ENCODE data around the gene SCMH1. TPM values are rescaled to one million over a fixed set of nuclear protein-coding genes. Genes with fewer than 3 reads are reported as not detected.

Gene SCMH1
- total RNA-seq, 1 experiment from 2014 or later: 19.4 TPM

- peaks cover 40% of the 10 kb centered on the region for H3K36me3 Mint-ChIP-seq
- POLR2A ChIA-PET: interaction anchor here (0.6 kb wide), 1 partner anchor 224 kb away, joined by 3 read pairs; no protein-coding TSS in a partner anchor
- no peak overlapping the region for H3K27ac Mint-ChIP-seq
Observed at GRCh38 chr1:41221995-41222394, 20.1 kb downstream of the SCMH1 start.

GRCh38 chr1:41218152-41218551 lies 24.0 kb downstream of the SCMH1 start:
- Mint-ChIP-seq H3K27ac (no peak overlapping the region), H3K9me3 (peaks cover 42% of the 10 kb centered on the region), H3K4me1 (no peaks in the 10 kb centered on the region), H3K27me3 (ENCODE audit: low read depth) (no peaks in the 10 kb centered on the region), H3K36me3 (peaks cover 42% of the 10 kb centered on the region), H3K4me3 (no peak overlapping the region)
- DNase-seq (ENCODE audit: low spot score): no peak
- CTCF ChIA-PET: no interaction called here
- POLR2A ChIA-PET: no interaction called here
- no peak for ATAC-seq
- TF ChIP-seq ZNF121 (CRISPR knock-in tag; IDR thresholded peaks at IDR 0.05) (no peak), PRRX2 (CRISPR knock-in tag; IDR thresholded peaks at IDR 0.05) (no peak), MYBL2 (CRISPR knock-in tag; IDR thresholded peaks at IDR 0.05) (no peak), NFYB (CRISPR knock-in tag; conservative IDR thresholded peaks at IDR 0.05; ENCODE audit: low read depth) (no peak), GABPB1 (CRISPR knock-in tag; IDR thresholded peaks at IDR 0.05) (no peak), OVOL2 (CRISPR knock-in tag; IDR thresholded peaks at IDR 0.05; ENCODE audit: borderline replicate concordance) (no peak), CDX4 (CRISPR knock-in tag; IDR thresholded peaks at IDR 0.05; ENCODE audit: borderline replicate concordance) (no peak), FOXP1 (CRISPR knock-in tag; IDR thresholded peaks at IDR 0.05; ENCODE audit: borderline replicate concordance) (no peak), ZNF263 (CRISPR knock-in tag; IDR thresholded peaks at IDR 0.05; ENCODE audit: low read depth) (no peak), ATF2 (CRISPR knock-in tag; IDR thresholded peaks at IDR 0.05; ENCODE audit: borderline replicate concordance, low read depth) (no peak), ZNF232 (CRISPR knock-in tag; IDR thresholded peaks at IDR 0.05) (no peak), JAZF1 (CRISPR knock-in tag; IDR thresholded peaks at IDR 0.05) (no peak), TP53 (CRISPR knock-in tag; IDR thresholded peaks at IDR 0.05) (no peak)

More at GRCh38 chr1:41221995-41222394, 20.1 kb downstream of the SCMH1 start:
- Mint-ChIP-seq H3K9me3 (peaks cover 39% of the 10 kb centered on the region), H3K4me3 (no peak overlapping the region), H3K4me1 (peaks cover 4% of the 10 kb centered on the region; the same call in 1 of the 2 replicates), H3K27me3 (ENCODE audit: low read depth) (no peaks in the 10 kb centered on the region)
- DNase-seq (ENCODE audit: low spot score) (no peak), ATAC-seq (no peak)
- CTCF ChIA-PET: interaction anchor here (0.6 kb wide), 1 partner anchor 200 kb away, joined by 3 read pairs; the partner anchor contains the start of gene SLFNL1
- no peak for TF ChIP-seq CBFB (CRISPR knock-in tag; IDR thresholded peaks at IDR 0.05; ENCODE audit: low read depth)
- TF ChIP-seq NFYB (CRISPR knock-in tag; conservative IDR thresholded peaks at IDR 0.05; ENCODE audit: low read depth): no peak
- TF ChIP-seq, protein P1, sequence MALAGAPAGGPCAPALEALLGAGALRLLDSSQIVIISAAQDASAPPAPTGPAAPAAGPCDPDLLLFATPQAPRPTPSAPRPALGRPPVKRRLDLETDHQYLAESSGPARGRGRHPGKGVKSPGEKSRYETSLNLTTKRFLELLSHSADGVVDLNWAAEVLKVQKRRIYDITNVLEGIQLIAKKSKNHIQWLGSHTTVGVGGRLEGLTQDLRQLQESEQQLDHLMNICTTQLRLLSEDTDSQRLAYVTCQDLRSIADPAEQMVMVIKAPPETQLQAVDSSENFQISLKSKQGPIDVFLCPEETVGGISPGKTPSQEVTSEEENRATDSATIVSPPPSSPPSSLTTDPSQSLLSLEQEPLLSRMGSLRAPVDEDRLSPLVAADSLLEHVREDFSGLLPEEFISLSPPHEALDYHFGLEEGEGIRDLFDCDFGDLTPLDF (CRISPR knock-in tag; IDR thresholded peaks at IDR 0.05): no peak
- TF ChIP-seq, protein P2, sequence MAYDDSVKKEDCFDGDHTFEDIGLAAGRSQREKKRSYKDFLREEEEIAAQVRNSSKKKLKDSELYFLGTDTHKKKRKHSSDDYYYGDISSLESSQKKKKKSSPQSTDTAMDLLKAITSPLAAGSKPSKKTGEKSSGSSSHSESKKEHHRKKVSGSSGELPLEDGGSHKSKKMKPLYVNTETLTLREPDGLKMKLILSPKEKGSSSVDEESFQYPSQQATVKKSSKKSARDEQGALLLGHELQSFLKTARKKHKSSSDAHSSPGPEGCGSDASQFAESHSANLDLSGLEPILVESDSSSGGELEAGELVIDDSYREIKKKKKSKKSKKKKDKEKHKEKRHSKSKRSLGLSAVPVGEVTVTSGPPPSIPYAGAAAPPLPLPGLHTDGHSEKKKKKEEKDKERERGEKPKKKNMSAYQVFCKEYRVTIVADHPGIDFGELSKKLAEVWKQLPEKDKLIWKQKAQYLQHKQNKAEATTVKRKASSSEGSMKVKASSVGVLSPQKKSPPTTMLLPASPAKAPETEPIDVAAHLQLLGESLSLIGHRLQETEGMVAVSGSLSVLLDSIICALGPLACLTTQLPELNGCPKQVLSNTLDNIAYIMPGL (CRISPR knock-in tag; IDR thresholded peaks at IDR 0.05): no peak
- no peak for TF ChIP-seq ESRRA (CRISPR knock-in tag; IDR thresholded peaks at IDR 0.05; ENCODE audit: borderline replicate concordance)
- TF ChIP-seq, protein P3, sequence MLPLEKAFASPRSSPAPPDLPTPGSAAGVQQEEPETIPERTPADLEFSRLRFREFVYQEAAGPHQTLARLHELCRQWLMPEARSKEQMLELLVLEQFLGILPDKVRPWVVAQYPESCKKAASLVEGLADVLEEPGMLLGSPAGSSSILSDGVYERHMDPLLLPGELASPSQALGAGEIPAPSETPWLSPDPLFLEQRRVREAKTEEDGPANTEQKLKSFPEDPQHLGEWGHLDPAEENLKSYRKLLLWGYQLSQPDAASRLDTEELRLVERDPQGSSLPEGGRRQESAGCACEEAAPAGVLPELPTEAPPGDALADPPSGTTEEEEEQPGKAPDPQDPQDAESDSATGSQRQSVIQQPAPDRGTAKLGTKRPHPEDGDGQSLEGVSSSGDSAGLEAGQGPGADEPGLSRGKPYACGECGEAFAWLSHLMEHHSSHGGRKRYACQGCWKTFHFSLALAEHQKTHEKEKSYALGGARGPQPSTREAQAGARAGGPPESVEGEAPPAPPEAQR (CRISPR knock-in tag; IDR thresholded peaks at IDR 0.05): no peak
- no peak for TF ChIP-seq ZNF423 (CRISPR knock-in tag; IDR thresholded peaks at IDR 0.05)
- TF ChIP-seq, protein P4, sequence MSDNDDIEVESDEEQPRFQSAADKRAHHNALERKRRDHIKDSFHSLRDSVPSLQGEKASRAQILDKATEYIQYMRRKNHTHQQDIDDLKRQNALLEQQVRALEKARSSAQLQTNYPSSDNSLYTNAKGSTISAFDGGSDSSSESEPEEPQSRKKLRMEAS (CRISPR knock-in tag; IDR thresholded peaks at IDR 0.05): no peak
- no peak for TF ChIP-seq ZNF219 (CRISPR knock-in tag; IDR thresholded peaks at IDR 0.05; ENCODE audit: borderline replicate concordance)
- no peak for TF ChIP-seq TEAD4 (CRISPR knock-in tag; IDR thresholded peaks at IDR 0.05)
- no peak for TF ChIP-seq NR1H2 (CRISPR knock-in tag; IDR thresholded peaks at IDR 0.05)
- TF ChIP-seq RELA (CRISPR knock-in tag; IDR thresholded peaks at IDR 0.05; ENCODE audit: borderline replicate concordance): no peak
- no peak for TF ChIP-seq IRF1 (CRISPR knock-in tag; IDR thresholded peaks at IDR 0.05)
- no peak for TF ChIP-seq ZBTB43 (CRISPR knock-in tag; IDR thresholded peaks at IDR 0.05)
- TF ChIP-seq ATF1 (CRISPR knock-in tag; IDR thresholded peaks at IDR 0.05): no peak
- no peak for TF ChIP-seq KAT7 (CRISPR knock-in tag; IDR thresholded peaks at IDR 0.05; ENCODE audit: borderline replicate concordance)
- no peak for TF ChIP-seq GABPB1 (CRISPR knock-in tag; IDR thresholded peaks at IDR 0.05)
- no peak for TF ChIP-seq ETV6 (CRISPR knock-in tag; IDR thresholded peaks at IDR 0.05)
- TF ChIP-seq IRF2 (CRISPR knock-in tag; IDR thresholded peaks at IDR 0.05; ENCODE audit: borderline replicate concordance, low read depth): no peak
